ENCODE results near the gene CDPF1. TPM values are rescaled to one million over a fixed set of nuclear protein-coding genes. Genes with fewer than 3 reads are reported as not detected.

Gene CDPF1
- polyA plus RNA-seq, 1 donor from 2014 or later, result 32.7 TPM

- H3K27ac ChIP-seq (ENCODE audit: low read length), result no peak overlapping the region
- H3K36me3 ChIP-seq (ENCODE audit: insufficient read depth, low read length), result no peaks in the 10 kb centered on the region
- no peaks in the 10 kb centered on the region for H3K9me2 ChIP-seq (ENCODE audit: insufficient read depth, low read length)
- H3K9me3 ChIP-seq (ENCODE audit: low read length), result no peaks in the 10 kb centered on the region
- H3K9ac ChIP-seq (ENCODE audit: low read length), result no peak overlapping the region
- no peak for TF ChIP-seq EP300 (conservative IDR thresholded peaks at IDR 0.05; ENCODE audit: poor library complexity, severe bottlenecking)
- TF ChIP-seq RAD21 (conservative IDR thresholded peaks at IDR 0.05), result no peak
- no peak for TF ChIP-seq REST (IDR thresholded peaks at IDR 0.05; ENCODE audit: borderline replicate concordance)
- TF ChIP-seq MXI1 (conservative IDR thresholded peaks at IDR 0.05; ENCODE audit: poor library complexity, severe bottlenecking), result no peak
- TF ChIP-seq SMC3 (conservative IDR thresholded peaks at IDR 0.05; ENCODE audit: poor library complexity), result no peak
- TF ChIP-seq CTCF (IDR thresholded peaks at IDR 0.05; ENCODE audit: poor library complexity, severe bottlenecking), result no peak
- no peak for TF ChIP-seq TAF1 (IDR thresholded peaks at IDR 0.05; ENCODE audit: low read depth)
- TF ChIP-seq POLR2AphosphoS5 (IDR thresholded peaks at IDR 0.05), result no peak
- no peak for TF ChIP-seq EZH2 (IDR thresholded peaks at IDR 0.05; ENCODE audit: borderline replicate concordance, insufficient read depth, low read length, poor library complexity, severe bottlenecking)
- no peak overlapping the region for H3K4me3 ChIP-seq (ENCODE audit: low read length)
- H3F3A ChIP-seq (ENCODE audit: insufficient read depth, low read length, poor library complexity, severe bottlenecking), result no peaks in the 10 kb centered on the region
- no peaks in the 10 kb centered on the region for H3K79me2 ChIP-seq (replicated peaks; ENCODE audit: insufficient read depth, low read length)
- H2AFZ ChIP-seq (ENCODE audit: low read depth, low read length), result no peak overlapping the region
- H3K27me3 ChIP-seq (ENCODE audit: insufficient read depth, low read depth, low read length), result no peaks in the 10 kb centered on the region
- H3K4me2 ChIP-seq (ENCODE audit: low read length), result no peak overlapping the region
- H4K20me1 ChIP-seq (ENCODE audit: insufficient read depth), result no peaks in the 10 kb centered on the region
Observed at GRCh38 chr22:46290121-46290842, 40.2 kb upstream of the CDPF1 start.

- Histone ChIP-seq H3K36me3 (ENCODE audit: insufficient read depth, low read length) (no peaks in the 10 kb centered on the region), H3K9me2 (ENCODE audit: insufficient read depth, low read length) (no peaks in the 10 kb centered on the region), H3F3A (ENCODE audit: insufficient read depth, low read length, poor library complexity, severe bottlenecking) (no peaks in the 10 kb centered on the region), H3K27ac (ENCODE audit: low read length) (no peak overlapping the region), H2AFZ (ENCODE audit: low read depth, low read length) (no peak overlapping the region), H4K20me1 (ENCODE audit: insufficient read depth) (no peaks in the 10 kb centered on the region), H3K9me3 (ENCODE audit: low read length) (no peaks in the 10 kb centered on the region), H3K4me3 (ENCODE audit: low read length) (no peak overlapping the region), H3K27me3 (ENCODE audit: insufficient read depth, low read depth, low read length) (no peaks in the 10 kb centered on the region), H3K4me2 (ENCODE audit: low read length) (no peak overlapping the region), H3K9ac (ENCODE audit: low read length) (no peak overlapping the region), H3K79me2 (replicated peaks; ENCODE audit: insufficient read depth, low read length) (no peaks in the 10 kb centered on the region)
- no peak for TF ChIP-seq RAD21 (conservative IDR thresholded peaks at IDR 0.05)
Observed at GRCh38 chr22:46289244-46289891, 39.3 kb upstream of the CDPF1 start.
